Mucosa of rectum (tissue), 2 donors: Measurements from ENCODE around the gene COL4A3.

Experiments used
- H3K27ac ChIP-seq, 2 donors: one replicate each; pipeline ENCODE4 v1.7.0; 2013; ENCODE audit warnings: inconsistent platforms in 2 of 2, low read depth in 2 of 2, low read length in 2 of 2
- H3K27me3 ChIP-seq, 2 donors: one replicate each; pipeline ENCODE4 v1.7.0; 2013; ENCODE audit warnings: low read length in 2 of 2; ENCODE audit not compliant: control insufficient read depth in 2 of 2, insufficient read depth in 2 of 2
- H3K36me3 ChIP-seq, 2 donors: one replicate each; pipeline ENCODE4 v1.7.0; 2013; ENCODE audit warnings: low read length in 2 of 2; ENCODE audit not compliant: control insufficient read depth in 2 of 2, insufficient read depth in 2 of 2
- H3K4me1 ChIP-seq, 2 donors: one replicate each; pipeline ENCODE4 v1.7.0; 2013; ENCODE audit warnings: low read length in 2 of 2, mild to moderate bottlenecking in 1 of 2; ENCODE audit not compliant: control insufficient read depth in 2 of 2, insufficient read depth in 2 of 2
- H3K4me3 ChIP-seq, 2 donors: one replicate each; pipeline ENCODE4 v1.7.0; 2013; ENCODE audit warnings: low read length in 2 of 2
- H3K9ac ChIP-seq, 2 donors: one replicate each; pipeline ENCODE4 v1.7.0; 2013; ENCODE audit warnings: low read length in 2 of 2, low read depth in 1 of 2, mild to moderate bottlenecking in 1 of 2
- H3K9me3 ChIP-seq, 2 donors: one replicate each; pipeline ENCODE4 v1.7.0; 2013; ENCODE audit warnings: low read length in 2 of 2; ENCODE audit not compliant: control insufficient read depth in 2 of 2
- donor health status: healthy.
- donor health status: Normal muscosa, but diverticular disease.

COL4A3 gene

DNA sequence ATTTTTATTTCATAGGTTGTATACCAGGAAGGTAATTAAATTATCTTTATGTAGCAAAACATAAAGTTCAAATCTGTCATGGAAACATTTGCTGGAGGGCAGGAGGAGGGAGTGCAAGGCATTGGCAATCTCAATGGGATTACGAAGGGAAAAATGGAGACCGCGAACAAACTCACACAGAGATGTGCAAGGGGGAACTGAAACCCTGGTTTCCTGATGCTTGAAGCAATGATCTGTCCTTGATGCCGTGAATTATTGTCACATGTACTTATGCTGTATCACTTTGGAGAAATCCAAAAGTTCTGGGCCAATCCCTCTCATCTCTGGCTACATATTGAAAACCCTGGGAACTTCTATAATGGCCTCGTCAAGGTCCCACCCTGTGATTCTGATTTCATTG, 95.6 kb downstream of the COL4A3 start:
- H3K4me1 ChIP-seq, result no peaks in the 10 kb centered on the region
- H3K9ac ChIP-seq, result no peak overlapping the region
- no peaks in the 10 kb centered on the region for H3K27me3 ChIP-seq
- H3K27ac ChIP-seq, result no peak overlapping the region
- no peaks in the 10 kb centered on the region for H3K36me3 ChIP-seq
- no peak overlapping the region for H3K4me3 ChIP-seq
- no peaks in the 10 kb centered on the region for H3K9me3 ChIP-seq

DNA sequence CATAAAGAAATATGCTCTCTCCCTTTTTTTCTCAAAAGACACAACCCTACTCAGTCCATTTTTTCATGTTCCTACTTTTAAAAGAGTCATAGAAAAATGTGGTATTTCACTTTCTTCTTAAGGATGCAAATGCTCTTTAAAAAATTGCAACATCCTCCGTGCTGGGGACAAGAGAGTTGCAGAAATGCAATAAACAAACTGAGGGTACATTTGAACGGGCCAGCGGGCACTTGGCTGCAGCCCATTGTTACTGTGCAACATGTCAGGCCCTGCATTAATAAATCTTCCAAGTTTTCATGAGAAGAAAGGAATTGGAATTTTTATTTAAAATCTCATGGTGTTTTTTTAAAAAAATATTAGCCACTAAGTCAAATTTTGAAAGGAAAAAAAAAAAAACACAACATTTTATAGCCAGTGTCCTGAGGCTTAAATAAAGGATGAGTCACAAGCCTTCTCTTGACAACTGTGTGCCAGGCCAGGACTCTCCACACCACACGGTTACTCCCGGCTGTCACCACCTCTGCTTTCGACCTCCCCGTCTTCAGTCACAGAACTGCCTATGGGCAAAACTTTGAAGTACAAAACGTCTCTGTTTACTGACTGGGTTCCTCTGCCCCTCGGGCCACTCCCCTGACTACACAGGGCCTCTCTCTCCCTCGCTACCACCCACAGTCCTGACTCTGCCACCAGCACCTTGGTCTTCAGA, 103.1 kb downstream of the COL4A3 start:
- Histone ChIP-seq H3K9ac (no peak overlapping the region), H3K36me3 (no peaks in the 10 kb centered on the region), H3K9me3 (no peaks in the 10 kb centered on the region), H3K4me3 (no peak overlapping the region), H3K27ac (no peak overlapping the region), H3K4me1 (no peaks in the 10 kb centered on the region), H3K27me3 (no peaks in the 10 kb centered on the region)

DNA sequence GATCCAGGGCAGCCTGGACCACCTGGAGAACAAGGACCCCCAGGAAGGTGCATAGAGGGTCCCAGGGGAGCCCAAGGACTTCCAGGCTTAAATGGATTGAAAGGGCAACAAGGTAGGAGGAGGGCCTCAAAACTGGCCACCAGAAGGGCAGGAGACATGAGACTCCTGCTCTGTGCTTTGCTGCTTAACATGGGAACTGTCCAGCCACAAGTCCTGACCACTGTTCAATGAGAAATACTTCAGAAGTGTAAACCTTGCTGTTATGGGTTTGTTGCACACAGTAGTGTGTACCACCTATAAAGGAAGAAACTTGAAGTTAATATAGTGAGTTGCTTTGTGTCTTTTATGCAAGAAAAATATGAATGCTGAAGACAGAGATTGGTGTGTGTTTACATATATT, 116.5 kb downstream of the COL4A3 start:
- Histone ChIP-seq H3K27ac (no peak overlapping the region), H3K4me3 (no peak overlapping the region), H3K27me3 (no peaks in the 10 kb centered on the region), H3K9me3 (no peaks in the 10 kb centered on the region), H3K9ac (no peak overlapping the region), H3K36me3 (no peaks in the 10 kb centered on the region), H3K4me1 (no peaks in the 10 kb centered on the region)

DNA sequence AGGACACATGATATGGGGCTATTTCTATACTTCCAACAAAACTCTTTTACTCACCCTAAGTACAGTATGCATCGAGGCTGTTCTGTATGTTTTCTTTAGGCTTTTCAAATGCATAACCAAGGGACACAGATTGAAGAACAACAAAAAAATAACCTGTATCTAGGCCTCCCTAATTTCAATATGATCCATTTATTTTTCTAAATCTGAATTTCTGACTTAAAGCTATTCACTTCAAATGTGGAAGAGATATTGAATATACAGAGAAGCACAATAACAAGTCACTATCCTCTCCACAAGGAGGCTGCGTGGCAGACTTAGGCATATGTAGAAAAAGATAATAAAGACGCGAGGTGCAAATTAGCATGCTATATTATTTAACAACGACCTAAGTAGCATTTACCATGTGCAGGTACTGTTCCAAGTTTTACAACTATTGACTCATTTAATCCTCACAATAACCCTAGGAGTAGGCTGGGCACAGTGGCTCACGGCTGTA, 121.4 kb downstream of the COL4A3 start:
- H3K36me3 ChIP-seq, result no peaks in the 10 kb centered on the region
- no peak overlapping the region for H3K27ac ChIP-seq
- no peaks in the 10 kb centered on the region for H3K27me3 ChIP-seq
- H3K9ac ChIP-seq, result no peak overlapping the region
- H3K4me3 ChIP-seq, result no peak overlapping the region
- H3K4me1 ChIP-seq, result no peaks in the 10 kb centered on the region
- H3K9me3 ChIP-seq, result no peaks in the 10 kb centered on the region

DNA sequence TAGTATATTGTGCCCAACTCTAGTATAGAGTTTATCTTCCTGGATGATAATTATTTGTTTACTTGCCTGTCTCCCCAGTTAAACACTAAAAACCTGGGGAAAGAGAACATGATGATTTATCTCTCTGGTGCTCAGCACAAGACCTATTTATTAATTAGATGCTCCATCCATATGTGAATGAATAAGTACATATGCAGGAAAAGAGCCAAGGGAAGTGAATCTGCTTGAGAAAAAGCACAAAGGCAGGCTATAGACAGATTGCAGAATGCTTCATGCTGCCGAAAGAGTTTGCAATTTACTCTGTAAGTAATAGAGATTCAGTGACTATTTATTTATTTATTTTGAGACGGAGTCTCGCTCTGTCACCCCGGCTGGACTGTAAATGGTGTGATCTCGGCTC, 123.3 kb downstream of the COL4A3 start:
- no peak overlapping the region for H3K4me3 ChIP-seq
- no peaks in the 10 kb centered on the region for H3K27me3 ChIP-seq
- H3K9ac ChIP-seq, result no peak overlapping the region
- H3K36me3 ChIP-seq, result no peaks in the 10 kb centered on the region
- H3K9me3 ChIP-seq, result no peaks in the 10 kb centered on the region
- no peak overlapping the region for H3K27ac ChIP-seq
- no peaks in the 10 kb centered on the region for H3K4me1 ChIP-seq

DNA sequence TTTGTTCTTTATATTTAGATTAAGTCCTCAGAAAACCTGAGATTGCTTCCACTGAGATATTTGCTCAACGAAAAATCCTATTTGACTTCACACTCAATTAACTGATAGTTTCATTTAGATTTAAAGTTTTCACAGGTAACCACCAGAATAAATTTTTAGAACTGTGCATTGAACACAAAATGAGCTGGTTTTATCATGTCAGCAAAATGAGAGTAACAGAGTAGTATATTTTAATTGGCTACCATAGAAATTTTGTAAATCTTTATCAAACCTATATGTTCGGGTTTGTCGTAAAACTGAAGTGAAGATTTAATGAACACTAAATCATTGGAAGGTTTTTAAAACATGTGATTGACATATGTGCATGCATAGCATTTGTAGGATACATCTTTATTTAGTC, 127.9 kb downstream of the COL4A3 start:
- Histone ChIP-seq H3K27ac (no peak overlapping the region), H3K9ac (no peak overlapping the region), H3K4me3 (no peak overlapping the region), H3K27me3 (no peaks in the 10 kb centered on the region), H3K9me3 (no peaks in the 10 kb centered on the region), H3K36me3 (no peaks in the 10 kb centered on the region), H3K4me1 (no peaks in the 10 kb centered on the region)

DNA sequence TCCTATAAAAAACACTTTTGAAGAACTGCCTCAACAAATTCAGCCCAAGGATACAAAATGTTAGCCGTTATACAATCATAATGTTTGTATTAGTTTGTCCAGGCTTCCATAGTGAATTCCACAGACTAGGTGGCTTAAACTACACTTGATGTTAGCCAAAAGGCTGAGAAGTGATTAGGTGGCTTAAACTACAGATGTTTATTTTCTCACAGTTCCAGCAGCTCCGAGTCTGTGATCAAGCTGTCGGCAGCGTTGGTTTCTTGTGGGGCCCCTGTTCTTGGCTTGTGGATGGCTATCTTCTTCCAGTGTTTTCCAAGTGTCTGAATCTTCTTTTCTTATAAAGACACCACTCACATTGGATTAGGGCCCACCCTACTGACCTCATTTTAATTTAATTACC, 129.1 kb downstream of the COL4A3 start:
- Histone ChIP-seq H3K9me3 (no peaks in the 10 kb centered on the region), H3K27me3 (no peaks in the 10 kb centered on the region), H3K9ac (no peak overlapping the region), H3K36me3 (no peaks in the 10 kb centered on the region), H3K27ac (no peak overlapping the region), H3K4me1 (no peaks in the 10 kb centered on the region), H3K4me3 (no peak overlapping the region)

DNA sequence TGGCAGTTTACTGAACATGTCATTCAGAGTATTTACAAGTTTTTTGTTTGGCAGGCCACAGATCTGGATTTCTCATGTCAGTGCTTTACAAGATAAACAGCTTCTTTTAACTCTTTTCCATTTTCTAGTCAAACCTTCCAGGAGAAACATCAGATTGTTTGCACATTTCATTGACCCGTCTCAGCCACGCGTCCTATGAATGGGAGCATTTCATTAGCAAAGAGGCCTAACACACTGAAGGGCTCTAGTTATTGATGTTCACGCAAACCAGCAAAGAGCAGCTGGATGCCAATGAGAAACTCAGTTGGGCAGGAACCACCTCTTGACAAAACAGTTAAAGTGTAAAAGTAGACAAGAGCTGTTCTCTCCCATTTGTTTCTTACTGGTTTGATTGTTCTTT, 131.4 kb downstream of the COL4A3 start:
- H3K9ac ChIP-seq, result no peak overlapping the region
- no peaks in the 10 kb centered on the region for H3K36me3 ChIP-seq
- no peak overlapping the region for H3K27ac ChIP-seq
- no peaks in the 10 kb centered on the region for H3K27me3 ChIP-seq
- H3K4me1 ChIP-seq, result no peaks in the 10 kb centered on the region
- H3K9me3 ChIP-seq, result no peaks in the 10 kb centered on the region
- no peak overlapping the region for H3K4me3 ChIP-seq

DNA sequence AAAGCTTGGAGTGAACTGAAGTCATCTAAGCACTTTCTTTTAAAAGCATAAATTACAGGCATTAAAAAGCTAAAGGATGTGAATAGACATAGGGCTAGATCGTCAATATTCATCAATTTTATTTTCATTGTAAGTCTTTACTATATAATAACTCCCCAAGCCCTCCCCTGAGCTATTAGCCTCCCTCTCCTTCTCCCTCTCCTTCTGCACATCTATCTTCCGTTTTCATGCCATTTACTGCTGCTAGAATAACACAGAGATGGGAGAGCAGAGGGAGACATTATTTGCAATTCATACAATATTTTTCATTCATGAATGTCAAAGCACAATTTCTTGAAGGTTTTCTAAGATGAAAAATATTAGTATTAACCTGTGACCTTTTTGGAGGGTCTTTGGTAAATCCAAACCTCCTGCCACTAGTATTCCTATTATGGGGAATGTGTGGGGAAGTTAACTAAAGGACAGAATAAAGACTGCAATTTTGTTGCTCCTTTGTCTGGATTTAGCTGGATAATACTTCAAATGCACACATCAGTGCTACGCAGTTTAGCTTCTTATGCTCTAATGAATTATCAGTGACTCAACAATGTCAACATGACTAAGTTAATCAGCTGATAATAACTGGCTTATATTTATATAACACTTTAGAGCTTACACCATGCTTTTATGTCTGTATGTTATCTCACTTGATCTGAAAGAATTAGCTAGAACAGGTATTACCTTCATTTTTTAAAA, 132.4 kb downstream of the COL4A3 start:
- Histone ChIP-seq H3K36me3 (no peaks in the 10 kb centered on the region), H3K4me1 (no peaks in the 10 kb centered on the region), H3K27ac (no peak overlapping the region), H3K27me3 (no peaks in the 10 kb centered on the region), H3K9ac (no peak overlapping the region), H3K9me3 (no peaks in the 10 kb centered on the region), H3K4me3 (no peak overlapping the region)

DNA sequence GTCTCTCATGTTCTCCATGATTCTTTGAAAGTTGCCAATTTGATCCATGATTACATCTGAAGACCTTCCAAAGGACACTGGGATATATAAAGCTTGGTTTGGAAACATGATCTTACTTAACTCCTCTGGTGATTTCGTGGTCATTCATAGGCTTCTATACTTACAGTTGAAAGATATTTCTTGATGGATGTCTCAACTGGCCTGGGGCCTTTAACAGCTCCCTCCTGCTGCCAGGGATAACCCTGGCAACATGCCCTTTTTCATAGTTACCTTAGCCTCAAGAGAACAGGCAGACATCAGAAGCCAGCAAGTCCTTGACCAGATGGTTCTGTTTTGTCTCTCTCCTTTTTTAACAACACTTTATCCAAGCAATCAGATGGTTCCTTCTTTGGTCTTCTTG, 137.1 kb downstream of the COL4A3 start:
- Histone ChIP-seq H3K27ac (no peak overlapping the region), H3K4me3 (no peak overlapping the region), H3K27me3 (no peaks in the 10 kb centered on the region), H3K9ac (no peak overlapping the region), H3K9me3 (no peaks in the 10 kb centered on the region), H3K4me1 (no peaks in the 10 kb centered on the region), H3K36me3 (no peaks in the 10 kb centered on the region)
